Measurements from ENCODE around the gene PRDM8. TPM values are rescaled to one million over a fixed set of nuclear protein-coding genes. Genes with fewer than 3 reads are reported as not detected.

PRDM8 gene
- total and polyA plus RNA-seq, 2 donors = 7.5 to 13.7 TPM

- H3K27ac ChIP-seq (ENCODE audit: low read depth) = no peak overlapping the region
- H3K4me3 ChIP-seq (ENCODE audit: low read depth, low read length) = no peak overlapping the region
- no peak for DNase-seq (ENCODE audit: extremely low spot score)
- no peaks in the 10 kb centered on the region for H3K36me3 ChIP-seq (ENCODE audit: insufficient read depth)
- peaks cover 3% of the 10 kb centered on the region for H3K4me1 ChIP-seq (ENCODE audit: insufficient read depth)
- WGBS = 80% methylated on average over 6 of the region's 6 CpGs
Observed at GRCh38 chr4:80199947-80200346, 2.6 kb downstream of the PRDM8 start.

- no peak for DNase-seq (ENCODE audit: extremely low spot score)
- Histone ChIP-seq H3K4me1 (ENCODE audit: insufficient read depth) (peaks cover 3% of the 10 kb centered on the region), H3K27ac (ENCODE audit: low read depth) (no peak overlapping the region), H3K36me3 (ENCODE audit: insufficient read depth) (no peaks in the 10 kb centered on the region), H3K4me3 (ENCODE audit: low read depth, low read length) (peak overlapping the region; percentile 76)
- 43% methylated on average over 43 of the region's 43 CpGs for WGBS
Observed at GRCh38 chr4:80201252-80202151, 4.2 kb downstream of the PRDM8 start.

GRCh38 chr4:80202190-80202711, 4.9 kb downstream of the PRDM8 start:
- DNase-seq (ENCODE audit: extremely low spot score) = no peak
- Histone ChIP-seq H3K36me3 (ENCODE audit: insufficient read depth) (no peaks in the 10 kb centered on the region), H3K4me3 (ENCODE audit: low read depth, low read length) (peak overlapping the region; percentile 76), H3K4me1 (ENCODE audit: insufficient read depth) (no peaks in the 10 kb centered on the region), H3K27ac (ENCODE audit: low read depth) (peak overlapping the region; percentile 78)
- under 1% methylated on average over 58 of the region's 58 CpGs for WGBS

- Histone ChIP-seq H3K4me1 (ENCODE audit: insufficient read depth) (no peaks in the 10 kb centered on the region), H3K4me3 (ENCODE audit: low read depth, low read length) (peak overlapping the region; percentile 76), H3K36me3 (ENCODE audit: insufficient read depth) (no peaks in the 10 kb centered on the region), H3K27ac (ENCODE audit: low read depth) (peak overlapping the region; percentile 78)
- no peak for DNase-seq (ENCODE audit: extremely low spot score)
- 2% methylated on average over 88 of the region's 88 CpGs for WGBS
Observed at GRCh38 chr4:80202741-80203553, 5.6 kb downstream of the PRDM8 start.

- H3K27ac ChIP-seq (ENCODE audit: low read depth) = no peak overlapping the region
- H3K36me3 ChIP-seq (ENCODE audit: insufficient read depth) = no peaks in the 10 kb centered on the region
- WGBS = 83% methylated on average over 5 of the region's 5 CpGs
- H3K4me3 ChIP-seq (ENCODE audit: low read depth, low read length) = no peak overlapping the region
- no peak for DNase-seq (ENCODE audit: extremely low spot score)
- no peaks in the 10 kb centered on the region for H3K4me1 ChIP-seq (ENCODE audit: insufficient read depth)
Observed at GRCh38 chr4:80204433-80205011, 7.2 kb downstream of the PRDM8 start.

GRCh38 chr4:80206111-80206510, 8.8 kb downstream of the PRDM8 start:
- H3K4me1 ChIP-seq (ENCODE audit: insufficient read depth) = no peaks in the 10 kb centered on the region
- no peaks in the 10 kb centered on the region for H3K36me3 ChIP-seq (ENCODE audit: insufficient read depth)
- no peak overlapping the region for H3K4me3 ChIP-seq (ENCODE audit: low read depth, low read length)
- whole genome bisulfite sequencing = 96% methylated on average over 9 of the region's 9 CpGs
- DNase-seq (ENCODE audit: extremely low spot score) = no peak
- no peak overlapping the region for H3K27ac ChIP-seq (ENCODE audit: low read depth)

GRCh38 chr4:80206521-80207171, 9.3 kb downstream of the PRDM8 start:
- no peak overlapping the region for H3K4me3 ChIP-seq (ENCODE audit: low read depth, low read length)
- H3K4me1 ChIP-seq (ENCODE audit: insufficient read depth) = no peaks in the 10 kb centered on the region
- DNase-seq (ENCODE audit: extremely low spot score) = no peak
- no peaks in the 10 kb centered on the region for H3K36me3 ChIP-seq (ENCODE audit: insufficient read depth)
- H3K27ac ChIP-seq (ENCODE audit: low read depth) = no peak overlapping the region
- 67% methylated on average over 29 of the region's 29 CpGs for WGBS

GRCh38 chr4:80207172-80207583, 9.9 kb downstream of the PRDM8 start:
- no peak for DNase-seq (ENCODE audit: extremely low spot score)
- no peak overlapping the region for H3K27ac ChIP-seq (ENCODE audit: low read depth)
- WGBS = 58% methylated on average over 27 of the region's 27 CpGs
- no peak overlapping the region for H3K4me3 ChIP-seq (ENCODE audit: low read depth, low read length)
- no peaks in the 10 kb centered on the region for H3K4me1 ChIP-seq (ENCODE audit: insufficient read depth)
- H3K36me3 ChIP-seq (ENCODE audit: insufficient read depth) = no peaks in the 10 kb centered on the region

- 88% methylated on average over 10 of the region's 10 CpGs for WGBS
- Histone ChIP-seq H3K36me3 (ENCODE audit: insufficient read depth) (no peaks in the 10 kb centered on the region), H3K4me1 (ENCODE audit: insufficient read depth) (no peaks in the 10 kb centered on the region), H3K27ac (ENCODE audit: low read depth) (no peak overlapping the region), H3K4me3 (ENCODE audit: low read depth, low read length) (no peak overlapping the region)
- no peak for DNase-seq (ENCODE audit: extremely low spot score)
Observed at GRCh38 chr4:80207664-80208063, 10.4 kb downstream of the PRDM8 start.

GRCh38 chr4:80208610-80209339, 11.5 kb downstream of the PRDM8 start:
- H3K4me3 ChIP-seq (ENCODE audit: low read depth, low read length) = no peak overlapping the region
- no peak overlapping the region for H3K27ac ChIP-seq (ENCODE audit: low read depth)
- no peak for DNase-seq (ENCODE audit: extremely low spot score)
- H3K36me3 ChIP-seq (ENCODE audit: insufficient read depth) = no peaks in the 10 kb centered on the region
- no peaks in the 10 kb centered on the region for H3K4me1 ChIP-seq (ENCODE audit: insufficient read depth)
- WGBS = 78% methylated on average over 4 of the region's 4 CpGs

- H3K4me3 ChIP-seq (ENCODE audit: low read depth, low read length) = no peak overlapping the region
- DNase-seq (ENCODE audit: extremely low spot score) = no peak
- no peaks in the 10 kb centered on the region for H3K36me3 ChIP-seq (ENCODE audit: insufficient read depth)
- H3K27ac ChIP-seq (ENCODE audit: low read depth) = no peak overlapping the region
- H3K4me1 ChIP-seq (ENCODE audit: insufficient read depth) = no peaks in the 10 kb centered on the region
- WGBS = 93% methylated on average over 2 of the region's 2 CpGs
Observed at GRCh38 chr4:80209340-80209701, 12.0 kb downstream of the PRDM8 start.

GRCh38 chr4:80210549-80210948, 13.2 kb downstream of the PRDM8 start:
- no peak overlapping the region for H3K4me3 ChIP-seq (ENCODE audit: low read depth, low read length)
- no peak for DNase-seq (ENCODE audit: extremely low spot score)
- no peaks in the 10 kb centered on the region for H3K4me1 ChIP-seq (ENCODE audit: insufficient read depth)
- no peak overlapping the region for H3K27ac ChIP-seq (ENCODE audit: low read depth)
- WGBS = 72% methylated on average over 2 of the region's 2 CpGs
- no peaks in the 10 kb centered on the region for H3K36me3 ChIP-seq (ENCODE audit: insufficient read depth)
